Endothelial cell of hepatic sinusoid (primary cell): ENCODE results near the gene NSFL1C.

Source experiments
- in situ Hi-C: cut with HindIII; loops from 2 replicates; pipeline ENCODE4 v1.10.0; 2017; ENCODE audit warnings: low sequenced_read_pairs

NSFL1C gene

GRCh38 chr20:1462834-1463233 lies 3.8 kb downstream of the NSFL1C start:
- in situ Hi-C loops: no loop called here

GRCh38 chr20:1462001-1462400 lies 4.6 kb downstream of the NSFL1C start:
- in situ Hi-C loops: no loop called here

GRCh38 chr20:1460275-1460674 lies 6.4 kb downstream of the NSFL1C start:
- in situ Hi-C loops: no loop called here

- in situ Hi-C loops: no loop called here
Observed at GRCh38 chr20:1457992-1458391, 8.7 kb downstream of the NSFL1C start.

- in situ Hi-C loops: no loop called here
Observed at GRCh38 chr20:1456300-1456699, 10.3 kb downstream of the NSFL1C start.

- in situ Hi-C loops: no loop called here
Observed at GRCh38 chr20:1450926-1451491, 15.6 kb downstream of the NSFL1C start.

- in situ Hi-C loops: no loop called here
Observed at GRCh38 chr20:1449370-1449769, 17.3 kb downstream of the NSFL1C start.

- in situ Hi-C loops: no loop called here
Observed at GRCh38 chr20:1448081-1448620, 18.5 kb downstream of the NSFL1C start.

GRCh38 chr20:1446536-1446935 lies 20.1 kb downstream of the NSFL1C start:
- in situ Hi-C loops: no loop called here

GRCh38 chr20:1443085-1443484 lies 23.6 kb downstream of the NSFL1C start:
- in situ Hi-C loops: no loop called here

- in situ Hi-C loops: no loop called here
Observed at GRCh38 chr20:1442304-1442703, 24.3 kb downstream of the NSFL1C start.

- in situ Hi-C loops: no loop called here
Observed at GRCh38 chr20:1441133-1441532, 25.5 kb downstream of the NSFL1C start.

- in situ Hi-C loops: no loop called here
Observed at GRCh38 chr20:1440024-1440423, 26.6 kb downstream of the NSFL1C start.

GRCh38 chr20:1438361-1438760 lies 28.3 kb downstream of the NSFL1C start:
- in situ Hi-C loops: loop anchor here (5.0 kb wide), 2 partner anchors 46 to 131 kb away; partner anchors contain the start of gene FKBP1A

GRCh38 chr20:1437235-1437904 lies 29.3 kb downstream of the NSFL1C start:
- in situ Hi-C loops: loop anchor here (5.0 kb wide), 2 partner anchors 45 to 130 kb away; partner anchors contain the start of gene FKBP1A

- in situ Hi-C loops: loop anchor here (5.0 kb wide), 2 partner anchors 44 to 129 kb away; partner anchors contain the start of gene FKBP1A
Observed at GRCh38 chr20:1436263-1436662, 30.4 kb downstream of the NSFL1C start.

GRCh38 chr20:1435337-1435699 lies 31.3 kb downstream of the NSFL1C start:
- in situ Hi-C loops: loop anchor here (5.0 kb wide), 2 partner anchors 43 to 128 kb away; partner anchors contain the start of gene FKBP1A

- in situ Hi-C loops: loop anchor here (5.0 kb wide), 2 partner anchors 42 to 127 kb away; partner anchors contain the start of gene FKBP1A
Observed at GRCh38 chr20:1434571-1435336, 31.9 kb downstream of the NSFL1C start.

- in situ Hi-C loops: no loop called here
Observed at GRCh38 chr20:1431158-1431557, 35.5 kb downstream of the NSFL1C start.

- in situ Hi-C loops: no loop called here
Observed at GRCh38 chr20:1430004-1430451, 36.6 kb downstream of the NSFL1C start.

GRCh38 chr20:1429143-1429728 lies 37.4 kb downstream of the NSFL1C start:
- in situ Hi-C loops: no loop called here
